ENCODE results near the gene APH1A.

GRCh38 chr1:150235294-150235851 lies 33.4 kb downstream of the APH1A start:
- no peak for TF ChIP-seq POLR2A (IDR thresholded peaks at IDR 0.05; ENCODE audit: low read depth, low read length)
- TF ChIP-seq, protein P1, sequence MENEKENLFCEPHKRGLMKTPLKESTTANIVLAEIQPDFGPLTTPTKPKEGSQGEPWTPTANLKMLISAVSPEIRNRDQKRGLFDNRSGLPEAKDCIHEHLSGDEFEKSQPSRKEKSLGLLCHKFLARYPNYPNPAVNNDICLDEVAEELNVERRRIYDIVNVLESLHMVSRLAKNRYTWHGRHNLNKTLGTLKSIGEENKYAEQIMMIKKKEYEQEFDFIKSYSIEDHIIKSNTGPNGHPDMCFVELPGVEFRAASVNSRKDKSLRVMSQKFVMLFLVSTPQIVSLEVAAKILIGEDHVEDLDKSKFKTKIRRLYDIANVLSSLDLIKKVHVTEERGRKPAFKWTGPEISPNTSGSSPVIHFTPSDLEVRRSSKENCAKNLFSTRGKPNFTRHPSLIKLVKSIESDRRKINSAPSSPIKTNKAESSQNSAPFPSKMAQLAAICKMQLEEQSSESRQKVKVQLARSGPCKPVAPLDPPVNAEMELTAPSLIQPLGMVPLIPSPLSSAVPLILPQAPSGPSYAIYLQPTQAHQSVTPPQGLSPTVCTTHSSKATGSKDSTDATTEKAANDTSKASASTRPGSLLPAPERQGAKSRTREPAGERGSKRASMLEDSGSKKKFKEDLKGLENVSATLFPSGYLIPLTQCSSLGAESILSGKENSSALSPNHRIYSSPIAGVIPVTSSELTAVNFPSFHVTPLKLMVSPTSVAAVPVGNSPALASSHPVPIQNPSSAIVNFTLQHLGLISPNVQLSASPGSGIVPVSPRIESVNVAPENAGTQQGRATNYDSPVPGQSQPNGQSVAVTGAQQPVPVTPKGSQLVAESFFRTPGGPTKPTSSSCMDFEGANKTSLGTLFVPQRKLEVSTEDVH (IDR thresholded peaks at IDR 0.05; ENCODE audit: low read depth, partially characterized antibody) = no peak
- TF ChIP-seq, protein P2, sequence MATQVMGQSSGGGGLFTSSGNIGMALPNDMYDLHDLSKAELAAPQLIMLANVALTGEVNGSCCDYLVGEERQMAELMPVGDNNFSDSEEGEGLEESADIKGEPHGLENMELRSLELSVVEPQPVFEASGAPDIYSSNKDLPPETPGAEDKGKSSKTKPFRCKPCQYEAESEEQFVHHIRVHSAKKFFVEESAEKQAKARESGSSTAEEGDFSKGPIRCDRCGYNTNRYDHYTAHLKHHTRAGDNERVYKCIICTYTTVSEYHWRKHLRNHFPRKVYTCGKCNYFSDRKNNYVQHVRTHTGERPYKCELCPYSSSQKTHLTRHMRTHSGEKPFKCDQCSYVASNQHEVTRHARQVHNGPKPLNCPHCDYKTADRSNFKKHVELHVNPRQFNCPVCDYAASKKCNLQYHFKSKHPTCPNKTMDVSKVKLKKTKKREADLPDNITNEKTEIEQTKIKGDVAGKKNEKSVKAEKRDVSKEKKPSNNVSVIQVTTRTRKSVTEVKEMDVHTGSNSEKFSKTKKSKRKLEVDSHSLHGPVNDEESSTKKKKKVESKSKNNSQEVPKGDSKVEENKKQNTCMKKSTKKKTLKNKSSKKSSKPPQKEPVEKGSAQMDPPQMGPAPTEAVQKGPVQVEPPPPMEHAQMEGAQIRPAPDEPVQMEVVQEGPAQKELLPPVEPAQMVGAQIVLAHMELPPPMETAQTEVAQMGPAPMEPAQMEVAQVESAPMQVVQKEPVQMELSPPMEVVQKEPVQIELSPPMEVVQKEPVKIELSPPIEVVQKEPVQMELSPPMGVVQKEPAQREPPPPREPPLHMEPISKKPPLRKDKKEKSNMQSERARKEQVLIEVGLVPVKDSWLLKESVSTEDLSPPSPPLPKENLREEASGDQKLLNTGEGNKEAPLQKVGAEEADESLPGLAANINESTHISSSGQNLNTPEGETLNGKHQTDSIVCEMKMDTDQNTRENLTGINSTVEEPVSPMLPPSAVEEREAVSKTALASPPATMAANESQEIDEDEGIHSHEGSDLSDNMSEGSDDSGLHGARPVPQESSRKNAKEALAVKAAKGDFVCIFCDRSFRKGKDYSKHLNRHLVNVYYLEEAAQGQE (IDR thresholded peaks at IDR 0.05; ENCODE audit: low read depth, low read length) = no peak
